Keratinocyte (primary cell): ENCODE data around the gene SNCG. TPM values are rescaled to one million over a fixed set of nuclear protein-coding genes. Genes with fewer than 3 reads are reported as not detected.
"Not testable (repeated sequence)": the region's sequence is repeated elsewhere in the genome, so short reads cannot be mapped to it uniquely, and the experiment has no call there.

Source experiments
- DNase-seq: peaks from one replicate; pipeline ENCODE4 v3.0.0-alpha.2; 2011; ENCODE audit warnings: low read depth, missing footprints, low spot score
- FAIRE-seq: peaks from 2 replicates; lab custom pipeline; 2011; peaks lifted over from hg19 to GRCh38; lab: Jason Lieb, UNC
- H2AFZ ChIP-seq: 2 replicates; pipeline ENCODE4 v1.6.0; 2012; ENCODE audit warnings: low read length, control low read depth, inconsistent platforms; ENCODE audit not compliant: control insufficient read depth
- H3K27ac ChIP-seq: 2 replicates; pipeline ENCODE4 v1.5.1; 2011; ENCODE audit warnings: low read length; ENCODE audit not compliant: control insufficient read depth, insufficient read depth
- H3K27me3 ChIP-seq: 3 replicates; pipeline ENCODE4 v1.6.0; 2011; ENCODE audit warnings: low read length; ENCODE audit not compliant: control insufficient read depth, insufficient read depth; ENCODE audit errors: extremely low read depth
- H3K36me3 ChIP-seq, 2 experiments: 2 replicates in 1 of 2; 3 replicates in 1 of 2; pipeline ENCODE4 v1.5.1; 2011; ENCODE audit warnings: low read length in 2 of 2, mild to moderate bottlenecking in 1 of 2; ENCODE audit not compliant: control insufficient read depth in 2 of 2, insufficient read depth in 2 of 2; ENCODE audit errors: extremely low read depth in 1 of 2
- H3K4me1 ChIP-seq: 3 replicates; pipeline ENCODE4 v1.5.1; 2011; ENCODE audit warnings: low read length; ENCODE audit not compliant: control insufficient read depth, insufficient read depth; ENCODE audit errors: extremely low read depth
- H3K4me2 ChIP-seq: 3 replicates; pipeline ENCODE4 v1.6.0; 2011; ENCODE audit warnings: low read depth, low read length; ENCODE audit not compliant: control insufficient read depth, insufficient read depth; ENCODE audit errors: extremely low read depth
- H3K4me3 ChIP-seq, 3 experiments: fragments of 200-600 bp in 1 of 3; sonication (generic) in 1 of 3; 2 replicates in 2 of 3; 3 replicates in 1 of 3; pipeline ENCODE4 v1.5.1; 2011 to 2016; ENCODE audit warnings: low read length in 3 of 3, mild to moderate bottlenecking in 3 of 3, control low read depth in 2 of 3, inconsistent platforms in 1 of 3, low read depth in 1 of 3, mixed read lengths in 1 of 3, mixed run types in 1 of 3, moderate library complexity in 1 of 3; ENCODE audit not compliant: control insufficient read depth in 2 of 3, insufficient read depth in 2 of 3; ENCODE audit errors: extremely low read depth in 1 of 3
- H3K79me2 ChIP-seq: 2 replicates; pipeline ENCODE4 v1.6.0; 2012; ENCODE audit warnings: low read length; ENCODE audit not compliant: control insufficient read depth, insufficient read depth
- H3K9ac ChIP-seq: 3 replicates; pipeline ENCODE4 v1.6.0; 2011; ENCODE audit warnings: low read length; ENCODE audit not compliant: control insufficient read depth, insufficient read depth; ENCODE audit errors: extremely low read depth
- H3K9me1 ChIP-seq: 3 replicates; pipeline ENCODE4 v1.6.0; 2011; ENCODE audit warnings: low read length; ENCODE audit not compliant: control insufficient read depth, insufficient read depth; ENCODE audit errors: extremely low read depth
- H3K9me3 ChIP-seq: 2 replicates; pipeline ENCODE4 v1.5.1; 2012; ENCODE audit warnings: low read depth, low read length; ENCODE audit not compliant: control insufficient read depth
- H4K20me1 ChIP-seq: 3 replicates; pipeline ENCODE4 v1.6.0; 2011; ENCODE audit warnings: low read length; ENCODE audit not compliant: control insufficient read depth, insufficient read depth; ENCODE audit errors: extremely low read depth
- EZH2 ChIP-seq: IDR thresholded peaks from one replicate; pipeline ENCODE4 v1.6.1; 2012; ENCODE audit warnings: inconsistent platforms, mild to moderate bottlenecking, low read length, moderate library complexity
- dilution Hi-C: fragments of 300-500 bp; cut with MboI; formaldehyde crosslinking; loops from one replicate; pipeline ENCODE4 v1.7.0; 2020; ENCODE audit warnings: low sequenced_read_pairs; ENCODE audit not compliant: extremely low pct_ligation_motif_present
- polyA plus RNA-seq, 5 experiments: library from polyadenylated mRNA; depleted of rRNA in 3 of 5; stranded (reverse) in 3 of 5; stranded (forward) in 1 of 5; unstranded in 1 of 5; fragments of >200 nt; gene quantifications; 1 replicate in 1 of 5; 2 replicates in 3 of 5; 3 replicates in 1 of 5; pipeline versions ENCODE4 v1.2.1 to v1.2.3, GENCODE V29; 2011 to 2012; ENCODE audit warnings: missing spikeins in 2 of 5, low read depth in 1 of 5, low replicate concordance in 1 of 5
- TF ChIP-seq, protein P1 (sequence below), 3 experiments: IDR thresholded peaks in 1 of 3; conservative IDR thresholded peaks in 1 of 3; optimal IDR thresholded peaks in 1 of 3; 2 replicates in 2 of 3; 3 replicates in 1 of 3; pipeline versions ENCODE3 to v1.5.1; 2011; ENCODE audit warnings: low read length in 3 of 3, mild to moderate bottlenecking in 3 of 3, moderate library complexity in 2 of 3, control low read depth in 1 of 3, inconsistent platforms in 1 of 3; ENCODE audit not compliant: insufficient read depth in 2 of 3; ENCODE audit errors: extremely low read depth in 1 of 3

SNCG gene
- polyA plus RNA-seq, 1 donor (not counting 4 experiments of a cell fraction or from before 2014, with no cell fraction given): 6.8 TPM

DNA sequence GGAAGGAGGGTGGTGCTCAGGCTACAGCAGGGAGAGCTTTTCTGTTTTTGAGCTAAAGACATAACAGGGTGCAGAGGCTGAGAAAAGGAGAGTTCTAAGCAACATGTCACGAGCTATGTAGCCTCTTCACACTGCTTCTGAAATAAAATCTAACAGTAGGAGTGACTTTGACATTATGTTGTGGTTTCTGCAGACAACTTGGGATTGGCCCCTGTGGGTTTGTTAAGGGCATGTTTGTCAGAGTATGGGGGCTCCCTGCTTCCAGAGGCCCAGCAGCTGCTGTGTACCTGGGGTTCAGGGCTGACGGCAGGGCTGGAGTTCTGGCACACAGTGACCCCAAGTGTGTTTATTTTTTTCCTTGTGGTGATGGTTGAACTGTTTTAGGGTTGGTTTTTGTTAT, 25.7 kb upstream of the SNCG start:
- Histone ChIP-seq H3K36me3 (peaks cover 5 to 7% of the 10 kb centered on the region in 2 experiments), H3K9me3 (no peaks in the 10 kb centered on the region), H3K27ac (no peak overlapping the region), H3K27me3 (no peaks in the 10 kb centered on the region), H3K9ac (no peak overlapping the region), H3K4me2 (no peak overlapping the region), H3K4me1 (no peaks in the 10 kb centered on the region), H3K9me1 (no peaks in the 10 kb centered on the region), H4K20me1 (no peaks in the 10 kb centered on the region), H3K79me2 (no peaks in the 10 kb centered on the region), H2AFZ (no peak overlapping the region), H3K4me3 (no peak overlapping the region)
- FAIRE-seq: no peak
- no peak for DNase-seq
- dilution Hi-C loops: no loop called here
- no peak for TF ChIP-seq EZH2
- TF ChIP-seq, protein P1, sequence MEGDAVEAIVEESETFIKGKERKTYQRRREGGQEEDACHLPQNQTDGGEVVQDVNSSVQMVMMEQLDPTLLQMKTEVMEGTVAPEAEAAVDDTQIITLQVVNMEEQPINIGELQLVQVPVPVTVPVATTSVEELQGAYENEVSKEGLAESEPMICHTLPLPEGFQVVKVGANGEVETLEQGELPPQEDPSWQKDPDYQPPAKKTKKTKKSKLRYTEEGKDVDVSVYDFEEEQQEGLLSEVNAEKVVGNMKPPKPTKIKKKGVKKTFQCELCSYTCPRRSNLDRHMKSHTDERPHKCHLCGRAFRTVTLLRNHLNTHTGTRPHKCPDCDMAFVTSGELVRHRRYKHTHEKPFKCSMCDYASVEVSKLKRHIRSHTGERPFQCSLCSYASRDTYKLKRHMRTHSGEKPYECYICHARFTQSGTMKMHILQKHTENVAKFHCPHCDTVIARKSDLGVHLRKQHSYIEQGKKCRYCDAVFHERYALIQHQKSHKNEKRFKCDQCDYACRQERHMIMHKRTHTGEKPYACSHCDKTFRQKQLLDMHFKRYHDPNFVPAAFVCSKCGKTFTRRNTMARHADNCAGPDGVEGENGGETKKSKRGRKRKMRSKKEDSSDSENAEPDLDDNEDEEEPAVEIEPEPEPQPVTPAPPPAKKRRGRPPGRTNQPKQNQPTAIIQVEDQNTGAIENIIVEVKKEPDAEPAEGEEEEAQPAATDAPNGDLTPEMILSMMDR (optimal IDR thresholded peaks at IDR 0.05 in 1 of 3, IDR thresholded peaks at IDR 0.05 in 1 of 3, conservative IDR thresholded peaks at IDR 0.05 in 1 of 3; ENCODE audit: extremely low read depth in 1 of 3, insufficient read depth in 2 of 3, low read length in 3 of 3): no peak

DNA sequence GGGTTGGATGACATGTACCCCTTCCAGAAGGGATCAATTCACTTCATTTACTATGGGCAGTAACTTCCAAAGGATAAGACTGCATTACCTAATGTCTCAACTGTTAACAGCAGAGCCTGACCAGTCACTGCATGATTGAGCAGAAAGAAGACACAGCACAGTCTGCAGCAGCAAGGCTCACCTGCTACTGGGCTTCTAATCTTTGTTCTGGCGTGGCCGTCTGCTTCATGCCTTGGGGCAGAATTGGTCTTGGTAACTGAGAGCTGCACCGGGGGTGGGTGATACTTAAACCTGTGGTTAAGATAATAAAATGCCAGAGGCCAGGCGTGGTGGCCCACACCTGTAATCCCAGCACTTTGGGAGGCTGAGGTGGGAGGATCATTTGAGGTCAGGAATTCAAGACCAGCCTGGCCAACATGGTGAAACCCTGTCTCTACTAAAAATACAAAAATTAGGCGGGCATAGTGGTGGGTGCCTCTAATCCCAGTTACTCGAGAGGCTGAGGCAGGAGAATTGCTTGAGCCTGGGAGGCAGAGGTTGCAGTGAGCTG, 24.2 kb upstream of the SNCG start:
- H4K20me1 ChIP-seq, dilution Hi-C loops, H3K9ac ChIP-seq, H3K36me3 ChIP-seq, H3K79me2 ChIP-seq, DNase-seq, H3K4me2 ChIP-seq, FAIRE-seq, H2AFZ ChIP-seq, H3K4me1 ChIP-seq, H3K27me3 ChIP-seq, H3K27ac ChIP-seq, H3K4me3 ChIP-seq, H3K9me3 ChIP-seq, H3K9me1 ChIP-seq: not testable (repeated sequence)
